Large intestine (tissue), 3 donors: ENCODE data around the gene TSPAN13. TPM values are rescaled to one million over a fixed set of nuclear protein-coding genes. Genes with fewer than 3 reads are reported as not detected.

Experiments
- DNase-seq, 2 donors: peaks; one replicate each; pipeline versions ENCODE4 v3.0.0 to v3.0.0-alpha.2; 2013
- H3K27ac ChIP-seq: one replicate; pipeline ENCODE4 v1.5.1; 2013; ENCODE audit warnings: low read length
- H3K27me3 ChIP-seq: 2 replicates; pipeline ENCODE4 v1.6.1; 2013; ENCODE audit warnings: low read length; ENCODE audit not compliant: control insufficient read depth, insufficient read depth
- H3K36me3 ChIP-seq: 2 replicates; pipeline ENCODE4 v1.6.1; 2013; ENCODE audit warnings: low read length; ENCODE audit not compliant: control insufficient read depth, insufficient read depth
- H3K4me1 ChIP-seq: one replicate; pipeline ENCODE4 v1.6.1; 2013; ENCODE audit warnings: low read length; ENCODE audit not compliant: control insufficient read depth, insufficient read depth
- H3K4me3 ChIP-seq: one replicate; pipeline ENCODE4 v1.5.1; 2013; ENCODE audit warnings: low read length
- H3K9me3 ChIP-seq: one replicate; pipeline ENCODE4 v1.6.1; 2013; ENCODE audit warnings: mild to moderate bottlenecking, low read depth, low read length, moderate library complexity; ENCODE audit not compliant: control insufficient read depth
- WGBS: methylation state at CpG from one replicate; pipeline ENCODE4 v1.1.5; 2013; ENCODE audit warnings: low lambda C conversion rate; ENCODE audit not compliant: insufficient coverage; 5-methylcytosine and 5-hydroxymethylcytosine counted together
- polyA plus RNA-seq: library from polyadenylated mRNA; unstranded; fragments of 120-200 nt; gene quantifications from one replicate; pipeline ENCODE4 v1.2.1, GENCODE V29; 2013

TSPAN13 gene
- polyA plus RNA-seq, 1 donor, result 189 TPM

- H3K27me3 ChIP-seq, result no peaks in the 10 kb centered on the region
- no peaks in the 10 kb centered on the region for H3K9me3 ChIP-seq
- no CpG with 5 or more reads among the region's 4 CpGs for WGBS
- DNase-seq, result no peak
- peaks cover 11% of the 10 kb centered on the region for H3K4me1 ChIP-seq
- H3K4me3 ChIP-seq, result no peak overlapping the region
- no peak overlapping the region for H3K27ac ChIP-seq
- no peaks in the 10 kb centered on the region for H3K36me3 ChIP-seq
Observed at GRCh38 chr7:16721541-16721940, 32.0 kb upstream of the TSPAN13 start.

GRCh38 chr7:16724344-16724743 is 29.2 kb upstream of the TSPAN13 start:
- no peak overlapping the region for H3K27ac ChIP-seq
- H3K27me3 ChIP-seq, result no peaks in the 10 kb centered on the region
- H3K4me3 ChIP-seq, result no peak overlapping the region
- DNase-seq, result no peak
- no peaks in the 10 kb centered on the region for H3K36me3 ChIP-seq
- peaks cover 4% of the 10 kb centered on the region for H3K4me1 ChIP-seq
- WGBS, result no CpG with 5 or more reads among the region's 1 CpG
- H3K9me3 ChIP-seq, result no peaks in the 10 kb centered on the region

- Histone ChIP-seq H3K27me3 (no peaks in the 10 kb centered on the region), H3K27ac (no peak overlapping the region), H3K4me1 (no peaks in the 10 kb centered on the region), H3K36me3 (no peaks in the 10 kb centered on the region), H3K4me3 (no peak overlapping the region), H3K9me3 (no peaks in the 10 kb centered on the region)
- no CpG with 5 or more reads among the region's 2 CpGs for WGBS
- DNase-seq, result no peak
Observed at GRCh38 chr7:16726189-16726588, 27.4 kb upstream of the TSPAN13 start.

GRCh38 chr7:16727736-16728135 is 25.8 kb upstream of the TSPAN13 start:
- Histone ChIP-seq H3K9me3 (no peaks in the 10 kb centered on the region), H3K4me3 (no peak overlapping the region), H3K4me1 (no peaks in the 10 kb centered on the region), H3K36me3 (no peaks in the 10 kb centered on the region), H3K27ac (no peak overlapping the region), H3K27me3 (no peaks in the 10 kb centered on the region)
- DNase-seq, result no peak
- WGBS, result 100% methylated on average over 2 of the region's 4 CpGs

- Histone ChIP-seq H3K27me3 (no peaks in the 10 kb centered on the region), H3K4me1 (no peaks in the 10 kb centered on the region), H3K36me3 (no peaks in the 10 kb centered on the region), H3K4me3 (no peak overlapping the region), H3K27ac (no peak overlapping the region), H3K9me3 (no peaks in the 10 kb centered on the region)
- WGBS, result no CpG with 5 or more reads among the region's 10 CpGs
- DNase-seq, result no peak
Observed at GRCh38 chr7:16728811-16729210, 24.7 kb upstream of the TSPAN13 start.

- no peak overlapping the region for H3K4me3 ChIP-seq
- H3K27me3 ChIP-seq, result no peaks in the 10 kb centered on the region
- H3K4me1 ChIP-seq, result no peaks in the 10 kb centered on the region
- no peaks in the 10 kb centered on the region for H3K36me3 ChIP-seq
- H3K9me3 ChIP-seq, result no peaks in the 10 kb centered on the region
- 100% methylated on average over 1 of the region's 2 CpGs for WGBS
- H3K27ac ChIP-seq, result no peak overlapping the region
- no peak for DNase-seq
Observed at GRCh38 chr7:16729541-16729940, 24.0 kb upstream of the TSPAN13 start.

GRCh38 chr7:16730937-16731336 is 22.6 kb upstream of the TSPAN13 start:
- no peaks in the 10 kb centered on the region for H3K36me3 ChIP-seq
- no CpG with 5 or more reads among the region's 3 CpGs for WGBS
- no peaks in the 10 kb centered on the region for H3K4me1 ChIP-seq
- no peaks in the 10 kb centered on the region for H3K9me3 ChIP-seq
- no peak for DNase-seq
- H3K27ac ChIP-seq, result no peak overlapping the region
- H3K4me3 ChIP-seq, result no peak overlapping the region
- no peaks in the 10 kb centered on the region for H3K27me3 ChIP-seq

GRCh38 chr7:16732828-16733227 is 20.7 kb upstream of the TSPAN13 start:
- WGBS, result 96% methylated on average over 4 of the region's 4 CpGs

GRCh38 chr7:16734148-16734726 is 19.3 kb upstream of the TSPAN13 start:
- Histone ChIP-seq H3K27ac (no peak overlapping the region), H3K9me3 (no peaks in the 10 kb centered on the region), H3K4me3 (no peak overlapping the region), H3K4me1 (no peaks in the 10 kb centered on the region), H3K27me3 (no peaks in the 10 kb centered on the region), H3K36me3 (no peaks in the 10 kb centered on the region)
- WGBS, result 86% methylated on average over 1 of the region's 7 CpGs
- DNase-seq, result no peak

More at GRCh38 chr7:16732828-16733227, 20.7 kb upstream of the TSPAN13 start:
- no peak overlapping the region for H3K27ac ChIP-seq
- H3K27me3 ChIP-seq, result no peaks in the 10 kb centered on the region
- no peak for DNase-seq
- no peak overlapping the region for H3K4me3 ChIP-seq
- no peaks in the 10 kb centered on the region for H3K9me3 ChIP-seq
- no peaks in the 10 kb centered on the region for H3K4me1 ChIP-seq
- H3K36me3 ChIP-seq, result no peaks in the 10 kb centered on the region

- Histone ChIP-seq H3K4me1 (peaks cover 5% of the 10 kb centered on the region), H3K27ac (no peak overlapping the region), H3K4me3 (no peak overlapping the region), H3K9me3 (no peaks in the 10 kb centered on the region), H3K36me3 (no peaks in the 10 kb centered on the region), H3K27me3 (no peaks in the 10 kb centered on the region)
- 100% methylated on average over 1 of the region's 4 CpGs for WGBS
- DNase-seq, result no peak
Observed at GRCh38 chr7:16735020-16735419, 18.5 kb upstream of the TSPAN13 start.

GRCh38 chr7:16738011-16738688 is 15.4 kb upstream of the TSPAN13 start:
- Histone ChIP-seq H3K27ac (no peak overlapping the region), H3K9me3 (no peaks in the 10 kb centered on the region), H3K36me3 (no peaks in the 10 kb centered on the region), H3K27me3 (no peaks in the 10 kb centered on the region), H3K4me1 (peaks cover 10% of the 10 kb centered on the region), H3K4me3 (no peak overlapping the region)
- no peak for DNase-seq
- WGBS, result no CpG with 5 or more reads among the region's 5 CpGs
